ENCODE measurements around the gene SMIM24. TPM values are rescaled to one million over a fixed set of nuclear protein-coding genes. Genes with fewer than 3 reads are reported as not detected.

Gene SMIM24
- total and polyA plus RNA-seq, 7 donors, result 0.10 to 0.53 (median 0.49) TPM; not detected in 4

GRCh38 chr19:3514930-3515329, 34.6 kb upstream of the SMIM24 start:
- ATAC-seq (no peak), DNase-seq (no peak)
- Histone ChIP-seq H3K36me3 (ENCODE audit: insufficient read depth in 1 of 2, low read depth in 1 of 2) (peaks cover 0 to 16% of the 10 kb centered on the region in 2 donors), H3K4me1 (peaks cover 23% of the 10 kb centered on the region), H3K4me3 (no peak overlapping the region), H3K27me3 (ENCODE audit: insufficient read depth in 3 of 3, low read length in 2 of 3) (no peaks in the 10 kb centered on the region), H3K9me3 (no peaks in the 10 kb centered on the region), H3K27ac (no peak overlapping the region)
- intact Hi-C loops (cut with DNase I), result no loop called here
- WGBS, 3 donors, result 85% methylated on average over 12 of the region's 12 CpGs
- no peak for TF ChIP-seq CTCF (IDR thresholded peaks at IDR 0.05)

- DNase-seq (no peak), ATAC-seq (peak in 2 of 4 donors; percentile 22 to 31)
- peaks cover 0 to 17% of the 10 kb centered on the region in 2 donors for H3K36me3 ChIP-seq (ENCODE audit: insufficient read depth in 1 of 2, low read depth in 1 of 2)
- no peak overlapping the region for H3K4me3 ChIP-seq
- H3K27ac ChIP-seq, result no peak overlapping the region
- no peak for TF ChIP-seq CTCF (IDR thresholded peaks at IDR 0.05)
- no peaks in the 10 kb centered on the region for H3K9me3 ChIP-seq
- peaks cover 23% of the 10 kb centered on the region for H3K4me1 ChIP-seq
- H3K27me3 ChIP-seq (ENCODE audit: insufficient read depth in 3 of 3, low read length in 2 of 3), result no peaks in the 10 kb centered on the region
- intact Hi-C loops (cut with DNase I), result no loop called here
- 73% methylated on average over 23 of the region's 23 CpGs for WGBS, 3 donors
Observed at GRCh38 chr19:3513229-3514140, 33.2 kb upstream of the SMIM24 start.

GRCh38 chr19:3512562-3513228, 32.4 kb upstream of the SMIM24 start:
- no peak overlapping the region for H3K27ac ChIP-seq
- H3K4me3 ChIP-seq, result no peak overlapping the region
- intact Hi-C loops (cut with DNase I), result no loop called here
- H3K4me1 ChIP-seq, result peaks cover 23% of the 10 kb centered on the region
- DNase-seq (no peak), ATAC-seq (no peak)
- no peaks in the 10 kb centered on the region for H3K27me3 ChIP-seq (ENCODE audit: insufficient read depth in 3 of 3, low read length in 2 of 3)
- TF ChIP-seq CTCF (IDR thresholded peaks at IDR 0.05), result no peak
- 85 to 89% (median 87%) methylated on average over 17 of the region's 17 CpGs for WGBS, 3 donors
- no peaks in the 10 kb centered on the region for H3K9me3 ChIP-seq
- H3K36me3 ChIP-seq (ENCODE audit: insufficient read depth in 1 of 2, low read depth in 1 of 2), result peaks cover 0 to 17% of the 10 kb centered on the region in 2 donors

- 66 to 72% (median 69%) methylated on average over 26 of the region's 26 CpGs for WGBS, 3 donors
- ATAC-seq, result no peak
- Histone ChIP-seq H3K36me3 (ENCODE audit: insufficient read depth in 1 of 2, low read depth in 1 of 2) (peaks cover 0 to 17% of the 10 kb centered on the region in 2 donors), H3K4me3 (no peak overlapping the region), H3K27ac (no peak overlapping the region), H3K27me3 (ENCODE audit: insufficient read depth in 3 of 3, low read length in 2 of 3) (no peaks in the 10 kb centered on the region), H3K9me3 (no peaks in the 10 kb centered on the region), H3K4me1 (peaks cover 22% of the 10 kb centered on the region)
- TF ChIP-seq CTCF (IDR thresholded peaks at IDR 0.05), result no peak
- no peak for DNase-seq
- intact Hi-C loops (cut with DNase I), result no loop called here
Observed at GRCh38 chr19:3511506-3512251, 31.4 kb upstream of the SMIM24 start.
